GM12872 (cell line): ENCODE measurements around the gene HTATIP2.
A peak's percentile ranks its signal among the peaks of the same experiment; 100 is the strongest.

Experiments used
- TF ChIP-seq, protein P1 (sequence below): IDR thresholded peaks from 3 replicates; pipeline ENCODE4 v1.5.1; 2011; ENCODE audit warnings: low read depth, mild to moderate bottlenecking, low read length, moderate library complexity; ENCODE audit not compliant: insufficient read depth

HTATIP2 gene

DNA sequence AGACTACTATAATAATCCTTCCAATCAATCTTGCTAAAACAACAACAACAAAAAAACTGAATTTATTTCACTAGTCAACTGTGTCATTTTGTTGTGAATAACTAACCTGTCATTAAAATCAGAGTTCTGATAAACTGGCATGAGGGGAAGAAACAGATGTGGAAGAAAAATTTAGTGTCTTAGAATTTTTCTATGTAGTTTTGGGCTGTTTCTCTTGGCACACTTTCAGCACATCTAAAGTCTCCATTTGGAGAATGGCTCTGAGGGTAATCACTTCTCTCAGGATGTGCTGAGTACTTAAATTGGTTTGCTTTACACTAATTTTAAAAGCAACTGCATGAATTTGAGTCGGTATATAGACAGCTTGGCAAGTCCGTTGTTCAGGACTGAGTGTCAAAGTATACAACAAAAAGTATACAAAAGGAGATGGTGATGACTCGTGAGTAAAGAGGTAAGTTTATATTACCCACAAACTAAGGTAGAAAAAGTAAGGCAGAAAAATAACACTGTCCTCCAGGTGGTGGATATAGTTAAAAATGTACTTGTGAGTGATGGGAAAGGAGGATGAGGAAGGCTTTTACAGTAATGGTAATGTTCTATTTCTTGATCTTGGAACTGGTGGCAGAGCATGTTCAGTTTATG, 10.2 kb downstream of the HTATIP2 start:
- TF ChIP-seq, protein P1, sequence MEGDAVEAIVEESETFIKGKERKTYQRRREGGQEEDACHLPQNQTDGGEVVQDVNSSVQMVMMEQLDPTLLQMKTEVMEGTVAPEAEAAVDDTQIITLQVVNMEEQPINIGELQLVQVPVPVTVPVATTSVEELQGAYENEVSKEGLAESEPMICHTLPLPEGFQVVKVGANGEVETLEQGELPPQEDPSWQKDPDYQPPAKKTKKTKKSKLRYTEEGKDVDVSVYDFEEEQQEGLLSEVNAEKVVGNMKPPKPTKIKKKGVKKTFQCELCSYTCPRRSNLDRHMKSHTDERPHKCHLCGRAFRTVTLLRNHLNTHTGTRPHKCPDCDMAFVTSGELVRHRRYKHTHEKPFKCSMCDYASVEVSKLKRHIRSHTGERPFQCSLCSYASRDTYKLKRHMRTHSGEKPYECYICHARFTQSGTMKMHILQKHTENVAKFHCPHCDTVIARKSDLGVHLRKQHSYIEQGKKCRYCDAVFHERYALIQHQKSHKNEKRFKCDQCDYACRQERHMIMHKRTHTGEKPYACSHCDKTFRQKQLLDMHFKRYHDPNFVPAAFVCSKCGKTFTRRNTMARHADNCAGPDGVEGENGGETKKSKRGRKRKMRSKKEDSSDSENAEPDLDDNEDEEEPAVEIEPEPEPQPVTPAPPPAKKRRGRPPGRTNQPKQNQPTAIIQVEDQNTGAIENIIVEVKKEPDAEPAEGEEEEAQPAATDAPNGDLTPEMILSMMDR, result no peak

DNA sequence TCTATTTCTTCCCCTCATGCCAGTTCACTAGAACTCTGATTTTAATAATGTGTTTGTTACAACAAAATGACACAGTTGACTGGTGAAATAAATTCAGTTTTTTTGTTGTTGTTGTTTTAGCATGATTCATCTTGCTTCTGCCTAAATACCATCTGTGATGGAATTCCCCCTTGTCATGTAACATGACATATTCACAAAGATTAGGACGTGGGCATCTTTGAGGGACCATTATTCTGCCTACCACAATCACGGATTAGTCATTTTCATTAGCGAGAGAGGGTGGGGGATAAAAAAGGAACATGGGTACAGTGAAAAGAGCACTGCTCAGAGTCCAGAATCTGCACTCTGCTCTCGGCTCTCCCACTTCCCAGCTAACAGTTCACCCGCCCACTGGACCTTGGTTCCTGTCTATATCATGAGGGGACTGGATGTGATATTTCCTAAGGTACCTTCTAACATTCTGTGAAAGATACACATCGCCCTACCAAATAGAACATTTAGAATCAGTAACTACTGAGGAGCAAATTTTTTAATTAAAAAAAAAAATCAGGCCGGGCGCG, 11.3 kb downstream of the HTATIP2 start:
- TF ChIP-seq, protein P1, result no peak

DNA sequence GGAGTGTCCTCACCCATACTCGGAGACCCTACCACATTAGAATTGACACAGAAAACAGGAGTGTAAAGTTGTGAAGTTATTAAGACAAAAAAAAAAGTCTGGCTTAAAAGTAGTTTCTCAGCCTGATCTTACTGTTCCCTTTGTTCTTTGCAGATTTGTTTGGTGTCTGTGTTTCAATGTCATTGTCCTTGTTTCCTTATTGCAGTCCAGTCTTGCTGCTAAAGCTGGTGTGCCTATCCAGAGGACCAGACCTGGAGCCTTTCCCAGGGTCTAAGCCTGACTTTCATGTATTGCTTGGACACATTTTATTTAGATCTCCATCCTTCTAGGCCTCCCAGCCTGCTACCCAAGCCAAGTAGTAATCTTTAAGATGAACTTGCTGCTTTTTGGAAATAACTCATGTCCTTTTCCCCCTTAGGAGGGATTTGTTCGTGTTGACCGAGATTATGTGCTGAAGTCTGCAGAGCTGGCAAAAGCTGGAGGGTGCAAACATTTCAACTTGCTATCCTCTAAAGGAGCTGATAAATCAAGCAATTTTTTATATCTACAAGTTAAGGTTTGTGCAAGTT, 12.7 kb downstream of the HTATIP2 start:
- TF ChIP-seq, protein P1, result no peak

DNA sequence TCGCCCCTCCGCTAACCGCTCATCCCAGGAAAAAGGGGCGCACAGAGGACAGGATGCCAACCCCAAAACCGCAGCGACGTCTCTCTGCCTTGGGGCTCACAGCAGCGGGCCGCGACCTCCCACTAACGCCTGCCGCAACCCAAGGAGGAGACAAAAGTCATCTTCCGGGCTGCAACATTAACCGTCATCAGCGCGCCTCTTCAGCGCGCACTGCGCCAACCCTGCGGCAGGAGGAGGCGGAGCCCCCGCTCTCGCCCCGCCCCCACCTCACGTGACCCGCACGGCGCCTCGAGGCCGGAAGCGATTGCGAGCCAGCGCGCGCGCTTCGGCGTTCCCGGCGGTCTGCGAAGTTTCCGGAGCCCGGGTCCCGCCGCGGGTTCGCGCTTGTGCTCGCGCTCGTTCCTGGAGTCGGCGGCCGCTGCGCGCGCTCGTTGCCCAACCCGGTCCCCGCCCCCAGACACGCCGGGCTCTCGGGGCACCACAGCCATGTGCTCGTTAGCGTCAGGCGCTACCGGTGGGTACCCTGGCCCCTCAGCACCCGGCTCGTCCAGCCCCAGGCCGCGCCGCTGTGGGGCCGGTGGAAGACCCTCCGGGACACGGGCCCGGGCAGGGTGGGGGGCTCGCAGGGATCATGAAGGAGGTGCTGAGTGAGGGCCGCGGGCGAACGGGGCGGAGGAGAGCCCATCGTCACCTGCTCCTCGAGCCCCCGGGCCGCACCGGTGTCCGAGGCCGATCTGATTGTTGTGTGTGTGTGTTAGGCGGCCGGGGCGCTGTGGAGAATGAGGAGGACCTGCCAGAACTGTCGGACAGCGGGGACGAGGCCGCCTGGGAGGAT, 24.0 kb downstream of the HTATIP2 start, which contains the start of gene PRMT3:
Gene PRMT3 (plus strand): TSS at position 456 of the 835 bp plus-strand sequence. CDS start 31 bp downstream, at position 487.
- TF ChIP-seq, protein P1, result no peak

DNA sequence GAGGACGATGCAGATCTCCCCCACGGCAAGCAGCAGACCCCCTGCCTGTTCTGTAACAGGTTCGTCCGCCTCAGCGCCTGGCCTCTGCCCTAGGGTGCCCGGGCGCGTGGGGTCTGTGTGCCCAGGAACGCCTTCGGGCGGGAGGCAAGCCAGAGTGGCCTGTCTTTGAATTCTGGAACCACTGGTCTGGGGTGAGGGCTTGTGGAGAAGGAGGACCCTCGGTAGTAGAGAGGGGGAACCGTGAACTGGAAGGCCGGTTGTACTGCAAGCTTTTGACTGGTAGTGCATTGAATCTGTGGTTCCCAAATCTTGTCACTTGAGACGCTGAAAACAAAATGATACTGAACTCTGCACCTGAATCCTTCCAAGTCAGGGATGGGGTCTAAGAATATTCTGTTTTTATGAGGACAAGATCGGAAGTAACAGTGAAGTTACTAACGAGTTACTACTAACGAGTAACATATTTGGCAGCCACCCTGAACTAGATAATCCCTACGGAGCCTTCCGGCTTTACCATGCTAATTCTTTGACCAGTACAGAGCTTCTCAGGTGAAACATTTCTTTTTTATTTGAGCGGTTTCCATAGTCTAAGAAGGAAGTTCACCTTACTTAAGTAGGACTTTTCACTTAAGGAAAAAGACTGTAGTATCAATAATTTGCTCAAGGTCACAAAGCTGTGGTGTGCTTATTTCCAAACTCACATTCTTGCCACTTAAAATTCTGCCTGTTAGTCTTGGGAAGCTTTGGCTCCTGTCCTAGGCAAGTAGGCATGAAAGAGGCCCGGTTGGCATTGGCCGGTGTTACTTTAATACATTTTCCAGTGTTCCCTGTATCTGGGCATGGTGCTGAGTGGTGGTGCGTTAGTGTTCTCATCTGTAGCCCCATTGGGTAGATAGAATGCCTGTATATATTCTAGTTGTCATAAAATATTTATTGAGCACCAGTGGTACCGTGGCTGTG, 24.9 kb downstream of the HTATIP2 start:
- TF ChIP-seq, protein P1, result no peak

DNA sequence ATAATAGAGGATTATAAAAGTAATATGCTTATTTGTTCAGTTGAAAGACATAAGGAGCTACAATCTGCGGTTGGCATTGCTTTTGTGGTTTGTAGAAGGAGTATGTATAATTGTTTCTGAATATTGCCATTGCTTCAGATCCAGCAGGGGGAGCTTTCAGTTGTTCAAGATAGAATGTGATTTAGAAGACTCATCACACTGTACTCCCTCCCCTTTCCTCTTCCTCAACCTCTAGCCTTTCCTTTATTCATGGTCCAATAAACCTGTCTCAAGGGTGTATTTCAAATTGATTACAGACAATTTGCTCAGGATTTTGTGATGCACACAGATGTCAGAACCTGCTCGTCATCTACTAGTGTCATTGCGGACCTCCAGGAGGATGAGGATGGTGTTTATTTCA, 33.8 kb downstream of the HTATIP2 start:
- TF ChIP-seq, protein P1, result peak; percentile 67

DNA sequence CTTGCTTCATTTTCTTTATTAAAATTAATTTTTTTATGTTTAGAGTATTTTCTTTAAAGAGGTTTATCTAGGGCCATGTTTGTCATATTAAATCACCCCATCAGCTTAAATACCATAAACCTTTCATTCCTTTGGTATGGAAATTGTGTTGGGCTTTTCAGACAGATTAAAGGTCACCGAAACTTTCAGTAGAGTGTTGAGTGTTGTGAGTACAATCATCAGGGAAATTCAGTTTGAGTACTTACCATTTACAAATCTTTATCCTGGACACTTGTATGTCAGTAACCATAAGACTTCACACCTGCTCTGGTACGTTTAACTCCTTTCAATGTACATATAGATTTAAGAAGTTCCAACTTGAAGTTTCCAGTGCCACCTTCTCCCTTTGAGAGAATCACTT, 36.0 kb downstream of the HTATIP2 start:
- TF ChIP-seq, protein P1, result no peak
